SK-N-SH treated with all-trans-retinoic acid at 6 μM for 48 hours (cell line): Measurements from ENCODE around the gene THRAP3.
"Not testable (repeated sequence)": the region's sequence is repeated elsewhere in the genome, so short reads cannot be mapped to it uniquely, and the experiment has no call there.

Source experiments
- ATAC-seq: fragments of 200-7000 bp; cut with Tn5 transposase; 3 replicates; pipeline ENCODE4 v1.9.1; 2020; ENCODE audit warnings: mild to moderate bottlenecking, moderate library complexity
- CREB5 ChIP-seq: fragments of 250-450 bp; sonication (Bioruptor Pico); IDR thresholded peaks from 2 replicates; pipeline ENCODE4 v1.5.1; 2020; ENCODE audit warnings: low read depth, mild to moderate bottlenecking, moderate library complexity
- CSRNP3 ChIP-seq: fragments of 250-450 bp; sonication (Bioruptor Pico); IDR thresholded peaks from 2 replicates; pipeline ENCODE4 v1.5.1; 2021; ENCODE audit warnings: mild to moderate bottlenecking, moderate library complexity
- ESRRG ChIP-seq: fragments of 250-450 bp; sonication (Bioruptor Pico); IDR thresholded peaks from 2 replicates; pipeline ENCODE4 v1.6.1; 2021; ENCODE audit warnings: mild to moderate bottlenecking
- GLIS3 ChIP-seq: fragments of 250-450 bp; sonication (Bioruptor Pico); IDR thresholded peaks from 2 replicates; pipeline ENCODE4 v1.5.0; 2020; ENCODE audit warnings: mild to moderate bottlenecking, moderate library complexity
- ISL1 ChIP-seq: fragments of 250-450 bp; sonication (Bioruptor Pico); IDR thresholded peaks from 2 replicates; pipeline ENCODE4 v2.1.2; 2022; ENCODE audit warnings: mild to moderate bottlenecking, moderate library complexity
- OSR1 ChIP-seq: fragments of 250-450 bp; sonication (Bioruptor Pico); IDR thresholded peaks from 2 replicates; pipeline ENCODE4 v1.8.0; 2022; ENCODE audit warnings: moderate library complexity, mild to moderate bottlenecking, inconsistent platforms
- PATZ1 ChIP-seq: fragments of 250-450 bp; sonication (Bioruptor Pico); IDR thresholded peaks from 2 replicates; pipeline ENCODE4 v1.8.0; 2020; ENCODE audit warnings: mild to moderate bottlenecking, moderate library complexity, borderline replicate concordance
- POU6F1 ChIP-seq: fragments of 250-450 bp; sonication (Bioruptor Pico); IDR thresholded peaks from 2 replicates; pipeline ENCODE4 v1.8.0; 2021; ENCODE audit warnings: low read depth, mild to moderate bottlenecking, moderate library complexity, borderline replicate concordance
- PPARA ChIP-seq: fragments of 250-450 bp; sonication (Bioruptor Pico); IDR thresholded peaks from 2 replicates; pipeline ENCODE4 v1.5.0; 2020; ENCODE audit warnings: mild to moderate bottlenecking, borderline replicate concordance
- RARB ChIP-seq: fragments of 250-450 bp; sonication (Bioruptor Pico); IDR thresholded peaks from 2 replicates; pipeline ENCODE4 v1.8.0; 2021; ENCODE audit warnings: mild to moderate bottlenecking, moderate library complexity
- SNAI2 ChIP-seq: fragments of 250-450 bp; sonication (Bioruptor Pico); IDR thresholded peaks from 2 replicates; pipeline ENCODE4 v1.5.0; 2020; ENCODE audit warnings: mild to moderate bottlenecking, moderate library complexity
- ZC3H10 ChIP-seq: fragments of 250-450 bp; sonication (Bioruptor Pico); IDR thresholded peaks from 2 replicates; pipeline ENCODE4 v1.5.1; 2021; ENCODE audit warnings: mild to moderate bottlenecking, moderate library complexity
- ZFP30 ChIP-seq: fragments of 450-650 bp; formaldehyde crosslinking; IDR thresholded peaks from 2 replicates; pipeline ENCODE4 v1.5.0; 2022; ENCODE audit warnings: mild to moderate bottlenecking, moderate library complexity
- ZNF565 ChIP-seq: fragments of 450-650 bp; formaldehyde crosslinking; conservative IDR thresholded peaks from 2 replicates; pipeline ENCODE4 v1.5.0; 2020; ENCODE audit warnings: low read depth, mild to moderate bottlenecking, moderate library complexity
- ZNF70 ChIP-seq: fragments of 450-650 bp; formaldehyde crosslinking; IDR thresholded peaks from 2 replicates; pipeline ENCODE4 v1.5.0; 2020; ENCODE audit warnings: mild to moderate bottlenecking, moderate library complexity

Gene THRAP3

GRCh38 chr1:36217670-36218069 is 6.6 kb upstream of the THRAP3 start:
- peak; percentile 96 for ATAC-seq
- no peak for TF ChIP-seq GLIS3
- TF ChIP-seq ZC3H10 (CRISPR knock-in tag) = no peak
- TF ChIP-seq OSR1 (CRISPR knock-in tag) = no peak
- TF ChIP-seq CREB5 = no peak
- TF ChIP-seq PPARA (CRISPR knock-in tag) = no peak
- TF ChIP-seq ESRRG (CRISPR knock-in tag) = no peak
- TF ChIP-seq ISL1 = no peak
- no peak for TF ChIP-seq ZNF70
- no peak for TF ChIP-seq RARB (CRISPR knock-in tag)

- not testable (repeated sequence) for ATAC-seq
Observed at GRCh38 chr1:36221901-36222300, 2.3 kb upstream of the THRAP3 start.

GRCh38 chr1:36222481-36223380 is 1.5 kb upstream of the THRAP3 start:
- TF ChIP-seq ZC3H10 (CRISPR knock-in tag) = no peak
- TF ChIP-seq CREB5 = no peak
- TF ChIP-seq CSRNP3 (CRISPR knock-in tag) = no peak
- TF ChIP-seq POU6F1 (CRISPR knock-in tag) = no peak
- no peak for TF ChIP-seq ESRRG (CRISPR knock-in tag)
- no peak for TF ChIP-seq SNAI2
- no peak for TF ChIP-seq PATZ1 (CRISPR knock-in tag)
- no peak for ATAC-seq

GRCh38 chr1:36223381-36223995 is 755 bp upstream of the THRAP3 start:
- TF ChIP-seq ZNF565 (CRISPR knock-in tag) (no peak), ZFP30 (CRISPR knock-in tag) (no peak), OSR1 (CRISPR knock-in tag) (no peak), PATZ1 (CRISPR knock-in tag) (no peak), CREB5 (0 out of 2 replicates have a peak, but pooled peaks have one; percentile 10)
- peak; percentile 46 for ATAC-seq
